Chondrocyte (in vitro differentiated cells): ENCODE measurements around the gene TRIM7. TPM values are rescaled to one million over a fixed set of nuclear protein-coding genes. Genes with fewer than 3 reads are reported as not detected.
"Not testable (repeated sequence)": the region's sequence is repeated elsewhere in the genome, so short reads cannot be mapped to it uniquely, and the experiment has no call there.

ENCODE experiments used
- DNase-seq: peaks from one replicate; pipeline ENCODE4 v3.0.0; 2021; ENCODE audit warnings: mixed read lengths, low spot score
- H3K27ac Mint-ChIP-seq: one replicate; pipeline ENCODE4 v1.8.0; 2021; ENCODE audit warnings: mild to moderate bottlenecking, moderate library complexity, mixed read lengths; ENCODE audit not compliant: unreplicated experiment
- H3K27me3 Mint-ChIP-seq: 2 replicates; pipeline ENCODE4 v1.8.0; 2021; ENCODE audit warnings: low read depth, mixed read lengths
- H3K36me3 Mint-ChIP-seq: 2 replicates; pipeline ENCODE4 v1.8.0; 2021; ENCODE audit warnings: low read depth, mixed read lengths
- H3K4me1 Mint-ChIP-seq: 2 replicates; pipeline ENCODE4 v1.8.0; 2021; ENCODE audit warnings: low read depth, mild to moderate bottlenecking, mixed read lengths
- H3K4me3 Mint-ChIP-seq: one replicate; pipeline ENCODE4 v1.8.0; 2021; ENCODE audit warnings: mild to moderate bottlenecking, moderate library complexity, mixed read lengths; ENCODE audit not compliant: unreplicated experiment
- H3K9me3 Mint-ChIP-seq: 2 replicates; pipeline ENCODE4 v1.8.0; 2021; ENCODE audit warnings: low read depth, mixed read lengths
- CTCF ChIP-seq: fragments of 200-600 bp; sonication (generic); IDR thresholded peaks from 2 replicates; pipeline ENCODE4 v1.5.0; 2021; ENCODE audit warnings: antibody characterized with exemption, mild to moderate bottlenecking, moderate library complexity
- total RNA-seq: library from RNA; stranded (reverse); gene quantifications from 3 replicates; pipeline ENCODE4 v1.2.1, GENCODE V29; 2021

TRIM7 gene
- total RNA-seq, 1 donor from 2014 or later = 5.7 TPM

GRCh38 chr5:181184845-181185216 lies 20.2 kb downstream of the TRIM7 start:
- peak overlapping the region; percentile 99 for H3K27ac Mint-ChIP-seq
- no peaks in the 10 kb centered on the region for H3K36me3 Mint-ChIP-seq
- H3K4me3 Mint-ChIP-seq = peak overlapping the region; percentile 90
- TF ChIP-seq CTCF = no peak
- H3K9me3 Mint-ChIP-seq = no peaks in the 10 kb centered on the region
- no peaks in the 10 kb centered on the region for H3K27me3 Mint-ChIP-seq
- DNase-seq = no peak
- peaks cover 14% of the 10 kb centered on the region for H3K4me1 Mint-ChIP-seq

GRCh38 chr5:181182651-181183050 lies 22.3 kb downstream of the TRIM7 start:
- Mint-ChIP-seq H3K27me3 (peaks cover 2% of the 10 kb centered on the region), H3K36me3 (no peaks in the 10 kb centered on the region), H3K27ac (no peak overlapping the region), H3K9me3 (no peaks in the 10 kb centered on the region), H3K4me1 (peaks cover 11% of the 10 kb centered on the region), H3K4me3 (no peak overlapping the region)
- no peak for DNase-seq
- TF ChIP-seq CTCF = no peak

- TF ChIP-seq CTCF = peak; percentile 81
Observed at GRCh38 chr5:181181650-181182565, 23.1 kb downstream of the TRIM7 start.

GRCh38 chr5:181177559-181177958 lies 27.4 kb downstream of the TRIM7 start:
- not testable (repeated sequence) for H3K4me3 Mint-ChIP-seq, DNase-seq, H3K36me3 Mint-ChIP-seq, H3K27ac Mint-ChIP-seq, H3K9me3 Mint-ChIP-seq, H3K4me1 Mint-ChIP-seq
- peaks cover 22% of the 10 kb centered on the region for H3K27me3 Mint-ChIP-seq

More at GRCh38 chr5:181181650-181182565, 23.1 kb downstream of the TRIM7 start:
- Mint-ChIP-seq H3K4me3 (no peak overlapping the region), H3K36me3 (no peaks in the 10 kb centered on the region), H3K4me1 (peaks cover 9% of the 10 kb centered on the region), H3K27ac (no peak overlapping the region), H3K27me3 (peaks cover 2% of the 10 kb centered on the region), H3K9me3 (no peaks in the 10 kb centered on the region)
- no peak for DNase-seq

GRCh38 chr5:181176254-181176952 lies 28.6 kb downstream of the TRIM7 start:
- peaks cover 27% of the 10 kb centered on the region for H3K27me3 Mint-ChIP-seq
- peaks cover 9% of the 10 kb centered on the region for H3K4me1 Mint-ChIP-seq
- H3K9me3 Mint-ChIP-seq = no peaks in the 10 kb centered on the region
- TF ChIP-seq CTCF = no peak
- H3K36me3 Mint-ChIP-seq = no peaks in the 10 kb centered on the region
- H3K4me3 Mint-ChIP-seq = no peak overlapping the region
- no peak overlapping the region for H3K27ac Mint-ChIP-seq
- DNase-seq = no peak
